ENCODE results near the gene DIO2.

Gene DIO2

GRCh38 chr14:80167793-80168448 is 43.4 kb downstream of the DIO2 start:
- no peak for DNase-seq

- no peak for DNase-seq
Observed at GRCh38 chr14:80164991-80165721, 46.1 kb downstream of the DIO2 start.

- no peak for DNase-seq
Observed at GRCh38 chr14:80152763-80153162, 58.5 kb downstream of the DIO2 start.

DNA sequence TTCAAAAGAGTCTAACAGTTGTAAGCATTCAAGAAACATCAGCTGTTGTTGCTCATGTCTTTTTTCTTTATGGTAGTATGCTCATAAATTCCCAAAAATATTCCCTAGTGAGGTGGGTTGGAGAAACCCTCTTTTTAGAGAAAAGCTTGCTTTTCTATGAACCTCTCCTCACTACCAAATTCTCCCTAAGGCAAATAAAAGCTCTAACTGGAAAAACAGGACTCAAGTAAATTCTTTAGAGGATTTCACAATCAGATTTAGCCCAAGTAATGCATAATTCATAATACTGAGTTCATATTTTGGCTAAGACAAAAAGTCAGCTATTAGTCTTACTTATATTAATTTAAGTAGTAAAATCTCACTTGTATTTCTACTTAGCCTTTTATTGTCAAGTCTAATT is 59.1 kb downstream of the DIO2 start:
- no peak for DNase-seq

DNA sequence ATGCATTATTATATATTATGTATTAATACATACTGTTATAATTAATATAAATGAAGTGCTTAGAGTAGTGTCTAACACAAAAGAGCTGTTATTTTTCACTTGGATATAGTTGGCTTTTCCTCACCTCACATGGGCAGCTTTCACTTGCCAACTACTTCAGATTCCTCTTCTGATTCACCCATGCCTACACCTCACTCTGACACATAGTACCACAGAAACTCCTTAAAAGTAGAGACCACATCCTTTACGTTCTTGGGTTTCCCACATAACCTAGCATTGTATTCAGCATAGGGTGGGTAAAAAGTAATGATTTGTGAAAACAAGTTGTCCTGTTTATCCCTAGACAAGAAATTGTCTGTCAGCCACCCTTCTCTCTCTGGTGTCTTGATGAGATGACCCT is 61.0 kb downstream of the DIO2 start:
- DNase-seq: no peak

Measured in activated naive CD4-positive, alpha-beta T cell (primary cell).